ENCODE measurements around the gene CSMD2.

CSMD2 gene

GRCh38 chr1:33997127-33998036 lies 167.6 kb downstream of the CSMD2 start:
- Histone ChIP-seq H3K27me3 (ENCODE audit: control insufficient read depth, insufficient read depth, low read length) (no peaks in the 10 kb centered on the region), H3K4me3 (ENCODE audit: low read depth, low read length) (no peak overlapping the region), H3K9me3 (ENCODE audit: control insufficient read depth, insufficient read depth, low read depth, low read length) (no peaks in the 10 kb centered on the region), H3K36me3 (ENCODE audit: control insufficient read depth, insufficient read depth, low read length) (no peaks in the 10 kb centered on the region), H3K27ac (ENCODE audit: low read depth, low read length) (no peak overlapping the region), H3K4me1 (ENCODE audit: control insufficient read depth, insufficient read depth, low read length) (no peaks in the 10 kb centered on the region), H3K9ac (ENCODE audit: low read length) (no peak overlapping the region)

- Histone ChIP-seq H3K4me3 (ENCODE audit: low read depth, low read length) (no peak overlapping the region), H3K4me1 (ENCODE audit: control insufficient read depth, insufficient read depth, low read length) (no peaks in the 10 kb centered on the region), H3K27ac (ENCODE audit: low read depth, low read length) (no peak overlapping the region), H3K9ac (ENCODE audit: low read length) (no peak overlapping the region), H3K27me3 (ENCODE audit: control insufficient read depth, insufficient read depth, low read length) (no peaks in the 10 kb centered on the region), H3K36me3 (ENCODE audit: control insufficient read depth, insufficient read depth, low read length) (no peaks in the 10 kb centered on the region), H3K9me3 (ENCODE audit: control insufficient read depth, insufficient read depth, low read depth, low read length) (no peaks in the 10 kb centered on the region)
Measured at GRCh38 chr1:33996281-33996680, 168.7 kb downstream of the CSMD2 start.

- H3K9ac ChIP-seq (ENCODE audit: low read length): no peak overlapping the region
Measured at GRCh38 chr1:33993301-33993700, 171.7 kb downstream of the CSMD2 start.

GRCh38 chr1:33990281-33990680 lies 174.7 kb downstream of the CSMD2 start:
- H3K4me3 ChIP-seq (ENCODE audit: low read depth, low read length): no peak overlapping the region
- H3K9me3 ChIP-seq (ENCODE audit: control insufficient read depth, insufficient read depth, low read depth, low read length): no peaks in the 10 kb centered on the region
- no peak overlapping the region for H3K27ac ChIP-seq (ENCODE audit: low read depth, low read length)
- no peaks in the 10 kb centered on the region for H3K27me3 ChIP-seq (ENCODE audit: control insufficient read depth, insufficient read depth, low read length)
- no peak overlapping the region for H3K9ac ChIP-seq (ENCODE audit: low read length)
- H3K36me3 ChIP-seq (ENCODE audit: control insufficient read depth, insufficient read depth, low read length): no peaks in the 10 kb centered on the region
- no peaks in the 10 kb centered on the region for H3K4me1 ChIP-seq (ENCODE audit: control insufficient read depth, insufficient read depth, low read length)

More at GRCh38 chr1:33993301-33993700, 171.7 kb downstream of the CSMD2 start:
- no peaks in the 10 kb centered on the region for H3K9me3 ChIP-seq (ENCODE audit: control insufficient read depth, insufficient read depth, low read depth, low read length)
- no peaks in the 10 kb centered on the region for H3K27me3 ChIP-seq (ENCODE audit: control insufficient read depth, insufficient read depth, low read length)
- no peaks in the 10 kb centered on the region for H3K36me3 ChIP-seq (ENCODE audit: control insufficient read depth, insufficient read depth, low read length)
- no peaks in the 10 kb centered on the region for H3K4me1 ChIP-seq (ENCODE audit: control insufficient read depth, insufficient read depth, low read length)
- no peak overlapping the region for H3K4me3 ChIP-seq (ENCODE audit: low read depth, low read length)
- no peak overlapping the region for H3K27ac ChIP-seq (ENCODE audit: low read depth, low read length)

GRCh38 chr1:33988161-33988560 lies 176.9 kb downstream of the CSMD2 start:
- Histone ChIP-seq H3K27ac (ENCODE audit: low read depth, low read length) (no peak overlapping the region), H3K9me3 (ENCODE audit: control insufficient read depth, insufficient read depth, low read depth, low read length) (no peaks in the 10 kb centered on the region), H3K4me1 (ENCODE audit: control insufficient read depth, insufficient read depth, low read length) (no peaks in the 10 kb centered on the region), H3K36me3 (ENCODE audit: control insufficient read depth, insufficient read depth, low read length) (no peaks in the 10 kb centered on the region), H3K9ac (ENCODE audit: low read length) (no peak overlapping the region), H3K4me3 (ENCODE audit: low read depth, low read length) (no peak overlapping the region), H3K27me3 (ENCODE audit: control insufficient read depth, insufficient read depth, low read length) (no peaks in the 10 kb centered on the region)

GRCh38 chr1:33986390-33987095 lies 178.5 kb downstream of the CSMD2 start:
- no peak overlapping the region for H3K4me3 ChIP-seq (ENCODE audit: low read depth, low read length)
- H3K9me3 ChIP-seq (ENCODE audit: control insufficient read depth, insufficient read depth, low read depth, low read length): no peaks in the 10 kb centered on the region
- H3K4me1 ChIP-seq (ENCODE audit: control insufficient read depth, insufficient read depth, low read length): no peaks in the 10 kb centered on the region
- H3K27ac ChIP-seq (ENCODE audit: low read depth, low read length): no peak overlapping the region
- no peak overlapping the region for H3K9ac ChIP-seq (ENCODE audit: low read length)
- no peaks in the 10 kb centered on the region for H3K36me3 ChIP-seq (ENCODE audit: control insufficient read depth, insufficient read depth, low read length)
- no peaks in the 10 kb centered on the region for H3K27me3 ChIP-seq (ENCODE audit: control insufficient read depth, insufficient read depth, low read length)

- Histone ChIP-seq H3K4me3 (ENCODE audit: low read depth, low read length) (no peak overlapping the region), H3K9me3 (ENCODE audit: control insufficient read depth, insufficient read depth, low read depth, low read length) (no peaks in the 10 kb centered on the region), H3K4me1 (ENCODE audit: control insufficient read depth, insufficient read depth, low read length) (no peaks in the 10 kb centered on the region), H3K27me3 (ENCODE audit: control insufficient read depth, insufficient read depth, low read length) (no peaks in the 10 kb centered on the region), H3K36me3 (ENCODE audit: control insufficient read depth, insufficient read depth, low read length) (no peaks in the 10 kb centered on the region), H3K9ac (ENCODE audit: low read length) (no peak overlapping the region), H3K27ac (ENCODE audit: low read depth, low read length) (no peak overlapping the region)
Measured at GRCh38 chr1:33985656-33986055, 179.4 kb downstream of the CSMD2 start.

- H3K27me3 ChIP-seq (ENCODE audit: control insufficient read depth, insufficient read depth, low read length): no peaks in the 10 kb centered on the region
- no peak overlapping the region for H3K4me3 ChIP-seq (ENCODE audit: low read depth, low read length)
- H3K4me1 ChIP-seq (ENCODE audit: control insufficient read depth, insufficient read depth, low read length): no peaks in the 10 kb centered on the region
- H3K27ac ChIP-seq (ENCODE audit: low read depth, low read length): no peak overlapping the region
- H3K36me3 ChIP-seq (ENCODE audit: control insufficient read depth, insufficient read depth, low read length): no peaks in the 10 kb centered on the region
- no peak overlapping the region for H3K9ac ChIP-seq (ENCODE audit: low read length)
- no peaks in the 10 kb centered on the region for H3K9me3 ChIP-seq (ENCODE audit: control insufficient read depth, insufficient read depth, low read depth, low read length)
Measured at GRCh38 chr1:33984906-33985565, 180.0 kb downstream of the CSMD2 start.

- no peaks in the 10 kb centered on the region for H3K36me3 ChIP-seq (ENCODE audit: control insufficient read depth, insufficient read depth, low read length)
- no peak overlapping the region for H3K27ac ChIP-seq (ENCODE audit: low read depth, low read length)
- no peak overlapping the region for H3K4me3 ChIP-seq (ENCODE audit: low read depth, low read length)
- no peaks in the 10 kb centered on the region; the same call in 1 of the 2 replicates for H3K27me3 ChIP-seq (ENCODE audit: control insufficient read depth, insufficient read depth, low read length)
- H3K4me1 ChIP-seq (ENCODE audit: control insufficient read depth, insufficient read depth, low read length): no peaks in the 10 kb centered on the region
- no peak overlapping the region for H3K9ac ChIP-seq (ENCODE audit: low read length)
- no peaks in the 10 kb centered on the region for H3K9me3 ChIP-seq (ENCODE audit: control insufficient read depth, insufficient read depth, low read depth, low read length)
Measured at GRCh38 chr1:33982419-33982818, 182.6 kb downstream of the CSMD2 start.

- Histone ChIP-seq H3K4me3 (ENCODE audit: low read depth, low read length) (no peak overlapping the region), H3K4me1 (ENCODE audit: control insufficient read depth, insufficient read depth, low read length) (no peaks in the 10 kb centered on the region), H3K27me3 (ENCODE audit: control insufficient read depth, insufficient read depth, low read length) (no peaks in the 10 kb centered on the region; the same call in 1 of the 2 replicates), H3K9me3 (ENCODE audit: control insufficient read depth, insufficient read depth, low read depth, low read length) (no peaks in the 10 kb centered on the region), H3K9ac (ENCODE audit: low read length) (no peak overlapping the region), H3K27ac (ENCODE audit: low read depth, low read length) (no peak overlapping the region), H3K36me3 (ENCODE audit: control insufficient read depth, insufficient read depth, low read length) (no peaks in the 10 kb centered on the region)
Measured at GRCh38 chr1:33979341-33979740, 185.7 kb downstream of the CSMD2 start.

- no peak overlapping the region for H3K4me3 ChIP-seq (ENCODE audit: low read depth, low read length)
Measured at GRCh38 chr1:33975961-33976360, 189.1 kb downstream of the CSMD2 start.

More at GRCh38 chr1:33975961-33976360, 189.1 kb downstream of the CSMD2 start:
- Histone ChIP-seq H3K27me3 (ENCODE audit: control insufficient read depth, insufficient read depth, low read length) (no peaks in the 10 kb centered on the region; the same call in 1 of the 2 replicates), H3K4me1 (ENCODE audit: control insufficient read depth, insufficient read depth, low read length) (no peaks in the 10 kb centered on the region; the same call in 1 of the 2 replicates), H3K27ac (ENCODE audit: low read depth, low read length) (no peak overlapping the region), H3K36me3 (ENCODE audit: control insufficient read depth, insufficient read depth, low read length) (no peaks in the 10 kb centered on the region), H3K9me3 (ENCODE audit: control insufficient read depth, insufficient read depth, low read depth, low read length) (no peaks in the 10 kb centered on the region), H3K9ac (ENCODE audit: low read length) (no peak overlapping the region)
